Thyroid gland (tissue), 4 donors: ENCODE data around the gene KBTBD2.

ENCODE experiments used
- CTCF ChIP-seq, 6 experiments: fragments of 200-600 bp in 3 of 6; fragments of 450-650 bp in 3 of 6; sonication (generic) in 3 of 6; IDR thresholded peaks; one replicate each; pipeline ENCODE4 v1.5.1; 2016 to 2019; ENCODE audit warnings: antibody characterized with exemption in 6 of 6, mild to moderate bottlenecking in 2 of 6, inconsistent platforms in 1 of 6, moderate library complexity in 1 of 6
- POLR2A ChIP-seq, 2 donors: fragments of 450-650 bp; IDR thresholded peaks; one replicate each; pipeline ENCODE4 v1.6.1; 2017; ENCODE audit warnings: antibody characterized with exemption in 2 of 2, mild to moderate bottlenecking in 2 of 2, moderate library complexity in 1 of 2

GRCh38 chr7:32930378-32930777, 38.8 kb upstream of the KBTBD2 start:
- TF ChIP-seq CTCF (IDR thresholded peaks at IDR 0.05) (no peak), POLR2A (IDR thresholded peaks at IDR 0.05) (no peak)
